ENCODE data around the gene CMBL.

CMBL gene

GRCh38 chr5:10333154-10334006 is 25.7 kb upstream of the CMBL start:
- DNase-seq (ENCODE audit: low read depth in 3 of 3, low spot score in 1 of 3): no peak

GRCh38 chr5:10332301-10332700 is 24.6 kb upstream of the CMBL start:
- DNase-seq (ENCODE audit: low read depth in 3 of 3, low spot score in 1 of 3): no peak

GRCh38 chr5:10331341-10331796 is 23.7 kb upstream of the CMBL start:
- no peak for DNase-seq (ENCODE audit: low read depth in 3 of 3, low spot score in 1 of 3)

- no peak for DNase-seq (ENCODE audit: low read depth in 3 of 3, low spot score in 1 of 3)
Measured at GRCh38 chr5:10330511-10331230, 23.0 kb upstream of the CMBL start.

GRCh38 chr5:10329820-10330481 is 22.2 kb upstream of the CMBL start:
- DNase-seq (ENCODE audit: low read depth in 3 of 3, low spot score in 1 of 3): no peak

- DNase-seq (ENCODE audit: low read depth in 3 of 3, low spot score in 1 of 3): no peak
Measured at GRCh38 chr5:10329446-10329819, 21.7 kb upstream of the CMBL start.

GRCh38 chr5:10328323-10328722 is 20.6 kb upstream of the CMBL start:
- no peak for DNase-seq (ENCODE audit: low read depth in 3 of 3, low spot score in 1 of 3)

GRCh38 chr5:10324518-10325370 is 17.0 kb upstream of the CMBL start:
- no peak for DNase-seq (ENCODE audit: low read depth in 3 of 3, low spot score in 1 of 3)

- DNase-seq (ENCODE audit: low read depth in 3 of 3, low spot score in 1 of 3): no peak
Measured at GRCh38 chr5:10323588-10324488, 16.1 kb upstream of the CMBL start.

- DNase-seq (ENCODE audit: low read depth in 3 of 3, low spot score in 1 of 3): no peak
Measured at GRCh38 chr5:10321882-10322281, 14.2 kb upstream of the CMBL start.

- DNase-seq (ENCODE audit: low read depth in 3 of 3, low spot score in 1 of 3): no peak
Measured at GRCh38 chr5:10320793-10321192, 13.1 kb upstream of the CMBL start.

- no peak for DNase-seq (ENCODE audit: low read depth in 3 of 3, low spot score in 1 of 3)
Measured at GRCh38 chr5:10319202-10319851, 11.6 kb upstream of the CMBL start.

- no peak for DNase-seq (ENCODE audit: low read depth in 3 of 3, low spot score in 1 of 3)
Measured at GRCh38 chr5:10317825-10318682, 10.4 kb upstream of the CMBL start.

GRCh38 chr5:10315824-10316509 is 8.3 kb upstream of the CMBL start:
- DNase-seq (ENCODE audit: low read depth in 3 of 3, low spot score in 1 of 3): no peak

- no peak for DNase-seq (ENCODE audit: low read depth in 3 of 3, low spot score in 1 of 3)
Measured at GRCh38 chr5:10315201-10315600, 7.5 kb upstream of the CMBL start.

- DNase-seq (ENCODE audit: low read depth in 3 of 3, low spot score in 1 of 3): no peak
Measured at GRCh38 chr5:10311595-10312425, 4.1 kb upstream of the CMBL start.

Data from stimulated activated CD4-positive, alpha-beta T cell treated with anti-CD3 and anti-CD28 coated beads, TNF-alpha, amount 100 ng/mL, for 1 hour (primary cell).